ENCODE data around the gene PI16. TPM values are rescaled to one million over a fixed set of nuclear protein-coding genes. Genes with fewer than 3 reads are reported as not detected.
A peak's percentile ranks its signal among the peaks of the same experiment; 100 is the strongest.

Gene PI16
- total and polyA plus RNA-seq, 2 experiments from 2014 or later = 0.50 TPM; not detected in 1

DNA sequence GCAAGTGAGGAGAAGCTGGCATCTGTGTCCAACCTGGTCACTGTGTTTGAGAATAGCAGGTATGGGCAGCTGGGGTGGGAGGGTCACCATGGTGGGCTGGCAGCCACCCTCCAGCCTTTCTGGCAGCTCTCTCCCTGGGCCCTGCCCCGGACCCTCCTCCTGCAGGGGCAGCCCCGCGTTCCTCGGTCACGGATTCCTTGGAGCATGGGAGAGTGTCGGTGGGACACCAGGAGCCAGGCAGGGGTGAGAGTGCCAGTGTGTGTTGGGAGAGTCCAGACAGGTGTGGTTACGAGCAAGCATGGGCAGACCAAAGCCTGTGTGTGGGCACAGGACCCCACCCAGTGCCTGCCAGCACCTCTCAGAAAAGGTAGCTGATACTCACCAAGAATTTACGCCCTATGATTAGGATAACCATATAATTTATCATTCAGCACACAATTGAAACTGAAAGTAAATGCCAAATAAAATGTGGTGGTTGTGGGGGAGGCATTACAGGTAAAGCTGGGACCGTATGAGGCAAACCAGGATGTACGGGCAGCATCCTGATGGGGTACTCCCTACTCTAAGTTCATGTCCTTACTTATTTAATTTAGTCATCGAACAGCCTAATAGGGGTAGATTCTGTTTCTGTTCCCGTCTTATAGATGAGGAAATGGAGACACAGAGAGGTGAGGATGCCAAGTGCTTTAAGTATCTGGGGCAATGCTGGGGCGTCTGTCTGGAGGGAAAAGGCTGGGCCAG lies 51.5 kb downstream of the PI16 start:
- Histone ChIP-seq H3K4me3 (no peak overlapping the region), H3K4me1 (ENCODE audit: insufficient read depth) (no peaks in the 10 kb centered on the region), H3K36me3 (ENCODE audit: insufficient read depth) (no peaks in the 10 kb centered on the region), H3K27me3 (ENCODE audit: insufficient read depth) (no peaks in the 10 kb centered on the region), H4K20me1 (replicated peaks; ENCODE audit: insufficient read depth) (no peaks in the 10 kb centered on the region), H3K4me2 (no peak overlapping the region), H2AFZ (0 out of 2 replicates have a peak overlapping the region, but pooled peaks have one; percentile 56), H3F3A (replicated peaks; ENCODE audit: low read depth) (no peaks in the 10 kb centered on the region), H3K27ac (ENCODE audit: low read depth) (no peak overlapping the region), H3K79me2 (replicated peaks; ENCODE audit: insufficient read depth) (no peaks in the 10 kb centered on the region), H3K9me2 (ENCODE audit: insufficient read depth) (no peaks in the 10 kb centered on the region)
- H3K4me3 Mint-ChIP-seq = no peak overlapping the region; the same call in 2 of the 3 replicates
- no peak overlapping the region for H3K27ac Mint-ChIP-seq
- ATAC-seq (no peak), DNase-seq (ENCODE audit: low spot score) (no peak)
- H3K9me3 Mint-ChIP-seq = no peaks in the 10 kb centered on the region
- H3K36me3 Mint-ChIP-seq (ENCODE audit: low read depth) = no peaks in the 10 kb centered on the region
- peaks cover 14% of the 10 kb centered on the region for H3K27me3 Mint-ChIP-seq (ENCODE audit: insufficient read depth, low read depth, poor library complexity)
- H3K4me1 Mint-ChIP-seq = no peaks in the 10 kb centered on the region
- no peak for TF ChIP-seq JUNB (IDR thresholded peaks at IDR 0.05; ENCODE audit: unreplicated experiment)
- no peak for TF ChIP-seq EZH2 (IDR thresholded peaks at IDR 0.05; ENCODE audit: low read depth, unreplicated experiment)
- TF ChIP-seq POLR2AphosphoS5 (IDR thresholded peaks at IDR 0.05; ENCODE audit: low read depth) = no peak
- no peak for TF ChIP-seq ZNF114 (CRISPR knock-in tag; IDR thresholded peaks at IDR 0.05)
- TF ChIP-seq EZH2phosphoT487 (IDR thresholded peaks at IDR 0.05; ENCODE audit: unreplicated experiment) = no peak
- no peak for TF ChIP-seq STAT1 (IDR thresholded peaks at IDR 0.05; ENCODE audit: unreplicated experiment)
- TF ChIP-seq, protein P1, sequence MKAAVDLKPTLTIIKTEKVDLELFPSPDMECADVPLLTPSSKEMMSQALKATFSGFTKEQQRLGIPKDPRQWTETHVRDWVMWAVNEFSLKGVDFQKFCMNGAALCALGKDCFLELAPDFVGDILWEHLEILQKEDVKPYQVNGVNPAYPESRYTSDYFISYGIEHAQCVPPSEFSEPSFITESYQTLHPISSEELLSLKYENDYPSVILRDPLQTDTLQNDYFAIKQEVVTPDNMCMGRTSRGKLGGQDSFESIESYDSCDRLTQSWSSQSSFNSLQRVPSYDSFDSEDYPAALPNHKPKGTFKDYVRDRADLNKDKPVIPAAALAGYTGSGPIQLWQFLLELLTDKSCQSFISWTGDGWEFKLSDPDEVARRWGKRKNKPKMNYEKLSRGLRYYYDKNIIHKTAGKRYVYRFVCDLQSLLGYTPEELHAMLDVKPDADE (IDR thresholded peaks at IDR 0.05) = no peak
- no peak for TF ChIP-seq ZNF462 (CRISPR knock-in tag; IDR thresholded peaks at IDR 0.05)

Data from GM23338 (cell line).